WTC11 (cell line): ENCODE results near the gene ADAMTS2.

Experiments used
- ATF2 ChIP-seq: sonication (generic); formaldehyde crosslinking; IDR thresholded peaks from 2 replicates; pipeline ENCODE4 v1.8.1; 2022; ENCODE audit warnings: low read depth, missing genetic modification reagents, borderline replicate concordance
- CTCF ChIP-seq: fragments of 200-600 bp; IDR thresholded peaks from 2 replicates; pipeline ENCODE4 v1.8.0; 2022; ENCODE audit warnings: antibody characterized with exemption
- ESRRA ChIP-seq: sonication (generic); formaldehyde crosslinking; IDR thresholded peaks from 2 replicates; pipeline ENCODE4 v1.8.1; 2022; ENCODE audit warnings: mild to moderate bottlenecking, missing genetic modification reagents, borderline replicate concordance
- KAT7 ChIP-seq: sonication (generic); formaldehyde crosslinking; IDR thresholded peaks from 2 replicates; pipeline ENCODE4 v1.8.1; 2023; ENCODE audit warnings: missing genetic modification reagents, mild to moderate bottlenecking, borderline replicate concordance
- MAX ChIP-seq: sonication (generic); formaldehyde crosslinking; IDR thresholded peaks from 2 replicates; pipeline ENCODE4 v1.8.0; 2022; ENCODE audit warnings: mild to moderate bottlenecking, missing genetic modification reagents
- MLX ChIP-seq: sonication (generic); formaldehyde crosslinking; IDR thresholded peaks from 2 replicates; pipeline ENCODE4 v1.8.1; 2023; ENCODE audit warnings: mild to moderate bottlenecking, missing genetic modification reagents, moderate library complexity
- SP1 ChIP-seq: sonication (generic); formaldehyde crosslinking; conservative IDR thresholded peaks from 2 replicates; pipeline ENCODE4 v1.8.1; 2022; ENCODE audit warnings: missing genetic modification reagents
- TCF7 ChIP-seq: sonication (generic); formaldehyde crosslinking; IDR thresholded peaks from 2 replicates; pipeline ENCODE4 v1.8.0; 2022; ENCODE audit warnings: mild to moderate bottlenecking, low read depth, missing genetic modification reagents, moderate library complexity
- TP53 ChIP-seq: sonication (generic); formaldehyde crosslinking; IDR thresholded peaks from 2 replicates; pipeline ENCODE4 v1.8.1; 2023; ENCODE audit warnings: mild to moderate bottlenecking, missing genetic modification reagents
- ZNF396 ChIP-seq: fragments of 250-450 bp; sonication (Bioruptor Pico); IDR thresholded peaks from 2 replicates; pipeline ENCODE4 v1.8.0; 2021; ENCODE audit warnings: mild to moderate bottlenecking, moderate library complexity, borderline replicate concordance
- ZNF532 ChIP-seq: fragments of 250-450 bp; sonication (Bioruptor Pico); IDR thresholded peaks from 2 replicates; pipeline ENCODE4 v1.9.0; 2021; ENCODE audit warnings: mild to moderate bottlenecking, borderline replicate concordance

- TF ChIP-seq SP1 (CRISPR knock-in tag) (no peak), KAT7 (CRISPR knock-in tag) (no peak), ZNF532 (no peak), TP53 (CRISPR knock-in tag) (no peak), ZNF396 (CRISPR knock-in tag) (no peak), CTCF (no peak), ATF2 (CRISPR knock-in tag) (no peak), MLX (CRISPR knock-in tag) (no peak), ESRRA (CRISPR knock-in tag) (no peak), TCF7 (CRISPR knock-in tag) (no peak), MAX (CRISPR knock-in tag) (no peak)
Observed at GRCh38 chr5:179289756-179290385, 55.4 kb downstream of the ADAMTS2 start.
